MM.1S (cell line): ENCODE data around the gene PHF1.

Experiments used
- DNase-seq: peaks from one replicate; pipeline ENCODE4 v3.0.0-alpha.2; 2015
- H2AFZ ChIP-seq: fragments of 300-600 bp; sonication (generic); 2 replicates; pipeline ENCODE4 v1.6.0; 2016; ENCODE audit warnings: antibody characterized with exemption, low read length
- H3F3A ChIP-seq: fragments of 300-600 bp; sonication (generic); 2 replicates; pipeline ENCODE4 v1.6.1; 2016; ENCODE audit warnings: mild to moderate bottlenecking, antibody characterized with exemption, low read length, moderate library complexity, mixed read lengths; ENCODE audit not compliant: insufficient read depth
- H3K27ac ChIP-seq: fragments of 300-600 bp; sonication (generic); 2 replicates; pipeline ENCODE4 v1.5.1; 2016; ENCODE audit warnings: mild to moderate bottlenecking, low read length
- H3K27me3 ChIP-seq: fragments of 300-600 bp; sonication (generic); replicated peaks from 2 replicates; pipeline ENCODE4 v1.6.0; 2016; ENCODE audit warnings: low read length; ENCODE audit not compliant: insufficient read depth
- H3K36me3 ChIP-seq: fragments of 300-600 bp; sonication (generic); replicated peaks from 2 replicates; pipeline ENCODE4 v1.6.1; 2016; ENCODE audit warnings: mild to moderate bottlenecking, low read length, mixed read lengths; ENCODE audit not compliant: insufficient read depth
- H3K4me1 ChIP-seq: fragments of 300-600 bp; sonication (generic); 2 replicates; pipeline ENCODE4 v1.6.1; 2016; ENCODE audit warnings: low read length, mixed read lengths
- H3K4me2 ChIP-seq: fragments of 300-600 bp; sonication (generic); 2 replicates; pipeline ENCODE4 v1.6.0; 2016; ENCODE audit warnings: low read depth, low read length
- H3K4me3 ChIP-seq: fragments of 300-600 bp; sonication (generic); 2 replicates; pipeline ENCODE4 v1.5.1; 2016; ENCODE audit warnings: low read length, mixed read lengths
- H3K79me2 ChIP-seq: fragments of 300-600 bp; sonication (generic); 2 replicates; pipeline ENCODE4 v1.6.1; 2016; ENCODE audit warnings: mixed run types, low read length, mixed read lengths
- H3K9ac ChIP-seq: fragments of 300-600 bp; sonication (generic); 2 replicates; pipeline ENCODE4 v1.6.1; 2016; ENCODE audit warnings: low read length, mixed read lengths
- H3K9me2 ChIP-seq: fragments of 300-600 bp; sonication (generic); replicated peaks from 2 replicates; pipeline ENCODE4 v1.6.1; 2016; ENCODE audit warnings: mild to moderate bottlenecking, low read length, mixed read lengths; ENCODE audit not compliant: insufficient read depth
- H3K9me3 ChIP-seq: fragments of 300-600 bp; sonication (generic); replicated peaks from 2 replicates; pipeline ENCODE4 v1.6.1; 2016; ENCODE audit warnings: mild to moderate bottlenecking, low read length, mixed read lengths; ENCODE audit not compliant: insufficient read depth
- H4K20me1 ChIP-seq: fragments of 300-600 bp; sonication (generic); 2 replicates; pipeline ENCODE4 v1.6.1; 2016; ENCODE audit warnings: mild to moderate bottlenecking, low read length, moderate library complexity, mixed read lengths; ENCODE audit not compliant: insufficient read depth
- EZH2 ChIP-seq: fragments of 300-600 bp; sonication (generic); optimal IDR thresholded peaks from 2 replicates; pipeline ENCODE3; 2017; ENCODE audit warnings: low read depth, mild to moderate bottlenecking, antibody characterized with exemption, low read length, mixed read lengths
- EZH2phosphoT487 ChIP-seq: fragments of 300-600 bp; sonication (generic); IDR thresholded peaks from 2 replicates; pipeline ENCODE4 v1.6.1; 2018; ENCODE audit warnings: antibody characterized with exemption, low read length
- TF ChIP-seq, protein P1 (sequence below): fragments of 300-600 bp; sonication (generic); IDR thresholded peaks from 2 replicates; pipeline ENCODE4 v1.5.1; 2016; ENCODE audit warnings: antibody characterized with exemption, low read length, mixed read lengths

PHF1 gene

DNA sequence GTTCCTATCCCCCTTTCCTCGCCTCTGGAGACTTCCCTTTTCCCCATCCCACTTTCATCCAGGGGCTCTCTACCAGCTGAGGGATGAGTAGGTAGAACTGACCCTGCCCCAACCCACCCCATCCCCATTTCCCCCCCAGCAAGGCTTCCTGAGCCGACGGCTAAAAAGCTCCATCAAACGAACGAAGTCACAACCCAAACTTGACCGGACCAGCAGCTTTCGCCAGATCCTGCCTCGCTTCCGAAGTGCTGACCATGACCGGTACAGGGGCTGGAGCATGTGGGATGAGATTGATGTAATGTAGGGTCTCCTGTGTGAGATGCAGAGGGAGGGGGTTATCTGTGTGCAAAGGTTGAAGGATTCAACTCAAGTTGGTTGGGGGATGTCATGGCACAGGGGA lies 21.7 kb downstream of the PHF1 start:
- no peak for DNase-seq
- H2AFZ ChIP-seq, result no peak overlapping the region
- H3K4me3 ChIP-seq, result no peak overlapping the region
- no peaks in the 10 kb centered on the region for H3K9me3 ChIP-seq
- H3K9ac ChIP-seq, result no peak overlapping the region
- no peaks in the 10 kb centered on the region for H3K9me2 ChIP-seq
- no peak overlapping the region for H3K4me2 ChIP-seq
- peaks cover 18% of the 10 kb centered on the region; the same call in 1 of the 2 replicates for H3K4me1 ChIP-seq
- no peak overlapping the region for H3K27ac ChIP-seq
- H3K79me2 ChIP-seq, result no peaks in the 10 kb centered on the region
- no peaks in the 10 kb centered on the region for H4K20me1 ChIP-seq
- H3F3A ChIP-seq, result peaks cover 12% of the 10 kb centered on the region; the same call in 1 of the 2 replicates
- TF ChIP-seq EZH2phosphoT487 (no peak), EZH2 (no peak)
- TF ChIP-seq, protein P1, sequence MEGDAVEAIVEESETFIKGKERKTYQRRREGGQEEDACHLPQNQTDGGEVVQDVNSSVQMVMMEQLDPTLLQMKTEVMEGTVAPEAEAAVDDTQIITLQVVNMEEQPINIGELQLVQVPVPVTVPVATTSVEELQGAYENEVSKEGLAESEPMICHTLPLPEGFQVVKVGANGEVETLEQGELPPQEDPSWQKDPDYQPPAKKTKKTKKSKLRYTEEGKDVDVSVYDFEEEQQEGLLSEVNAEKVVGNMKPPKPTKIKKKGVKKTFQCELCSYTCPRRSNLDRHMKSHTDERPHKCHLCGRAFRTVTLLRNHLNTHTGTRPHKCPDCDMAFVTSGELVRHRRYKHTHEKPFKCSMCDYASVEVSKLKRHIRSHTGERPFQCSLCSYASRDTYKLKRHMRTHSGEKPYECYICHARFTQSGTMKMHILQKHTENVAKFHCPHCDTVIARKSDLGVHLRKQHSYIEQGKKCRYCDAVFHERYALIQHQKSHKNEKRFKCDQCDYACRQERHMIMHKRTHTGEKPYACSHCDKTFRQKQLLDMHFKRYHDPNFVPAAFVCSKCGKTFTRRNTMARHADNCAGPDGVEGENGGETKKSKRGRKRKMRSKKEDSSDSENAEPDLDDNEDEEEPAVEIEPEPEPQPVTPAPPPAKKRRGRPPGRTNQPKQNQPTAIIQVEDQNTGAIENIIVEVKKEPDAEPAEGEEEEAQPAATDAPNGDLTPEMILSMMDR, result no peak
- H3K27me3 ChIP-seq, result no peaks in the 10 kb centered on the region
- no peaks in the 10 kb centered on the region for H3K36me3 ChIP-seq

- Histone ChIP-seq H3K9ac (no peak overlapping the region), H3F3A (peaks cover 12% of the 10 kb centered on the region; the same call in 1 of the 2 replicates), H3K4me2 (no peak overlapping the region), H3K36me3 (no peaks in the 10 kb centered on the region), H3K4me3 (no peak overlapping the region), H3K9me3 (no peaks in the 10 kb centered on the region), H3K4me1 (peaks cover 18% of the 10 kb centered on the region; the same call in 1 of the 2 replicates), H4K20me1 (no peaks in the 10 kb centered on the region), H3K79me2 (no peaks in the 10 kb centered on the region), H3K27ac (no peak overlapping the region), H2AFZ (no peak overlapping the region), H3K9me2 (no peaks in the 10 kb centered on the region), H3K27me3 (no peaks in the 10 kb centered on the region)
- TF ChIP-seq, protein P1, result no peak
- no peak for TF ChIP-seq EZH2phosphoT487
- no peak for TF ChIP-seq EZH2
- DNase-seq, result no peak
Observed at GRCh38 chr6:33433001-33433543, 22.3 kb downstream of the PHF1 start.

DNA sequence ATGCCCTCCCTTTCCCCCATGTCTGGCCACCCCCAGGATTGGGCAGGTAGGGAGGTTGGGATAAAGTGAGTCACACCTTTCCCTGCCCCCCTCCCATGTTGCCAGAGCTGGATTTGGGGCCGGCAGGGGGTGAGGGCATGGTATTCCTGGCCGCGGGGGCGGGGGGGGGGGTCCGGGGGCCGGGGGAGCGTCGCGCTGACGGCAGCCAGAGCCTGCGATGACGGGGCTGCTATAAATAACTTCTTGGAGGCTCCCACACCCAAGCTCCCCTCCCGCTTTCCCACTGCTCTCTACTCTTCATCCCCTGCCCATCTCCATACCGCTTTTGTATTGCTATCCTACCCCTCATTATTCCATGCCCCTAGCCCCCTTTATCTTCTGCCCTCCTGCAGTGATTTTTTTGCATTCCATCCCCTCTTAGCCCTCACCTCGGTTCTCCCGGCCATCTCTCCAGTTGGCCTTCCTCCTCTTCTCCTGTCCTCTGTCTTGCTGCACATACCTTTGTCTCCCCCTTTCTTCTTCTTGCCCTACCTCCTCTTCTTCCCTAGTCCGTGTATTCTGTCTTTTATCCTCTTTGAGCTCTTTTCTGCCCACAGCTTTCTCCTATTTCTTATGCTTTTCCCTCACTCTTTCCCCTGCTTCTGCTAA lies 22.9 kb downstream of the PHF1 start:
- Histone ChIP-seq H3K9me3 (no peaks in the 10 kb centered on the region), H3K9ac (no peak overlapping the region), H3K4me1 (peaks cover 14% of the 10 kb centered on the region; the same call in 1 of the 2 replicates), H3K4me2 (no peak overlapping the region), H2AFZ (no peak overlapping the region), H3K36me3 (no peaks in the 10 kb centered on the region), H3K79me2 (no peaks in the 10 kb centered on the region), H4K20me1 (no peaks in the 10 kb centered on the region), H3K4me3 (no peak overlapping the region), H3K9me2 (no peaks in the 10 kb centered on the region), H3K27ac (no peak overlapping the region), H3K27me3 (no peaks in the 10 kb centered on the region), H3F3A (peaks cover 7% of the 10 kb centered on the region; the same call in 1 of the 2 replicates)
- TF ChIP-seq, protein P1, result no peak
- TF ChIP-seq EZH2 (no peak), EZH2phosphoT487 (no peak)
- no peak for DNase-seq
